Keratinocyte (primary cell): ENCODE measurements around the gene FMO1. TPM values are rescaled to one million over a fixed set of nuclear protein-coding genes. Genes with fewer than 3 reads are reported as not detected.

Experiments
- DNase-seq: peaks from one replicate; pipeline ENCODE4 v3.0.0-alpha.2; 2011; ENCODE audit warnings: low read depth, missing footprints, low spot score
- FAIRE-seq: peaks from 2 replicates; lab custom pipeline; 2011; peaks lifted over from hg19 to GRCh38; lab: Jason Lieb, UNC
- H2AFZ ChIP-seq: 2 replicates; pipeline ENCODE4 v1.6.0; 2012; ENCODE audit warnings: low read length, control low read depth, inconsistent platforms; ENCODE audit not compliant: control insufficient read depth
- H3K27ac ChIP-seq: 2 replicates; pipeline ENCODE4 v1.5.1; 2011; ENCODE audit warnings: low read length; ENCODE audit not compliant: control insufficient read depth, insufficient read depth
- H3K27me3 ChIP-seq: 3 replicates; pipeline ENCODE4 v1.6.0; 2011; ENCODE audit warnings: low read length; ENCODE audit not compliant: control insufficient read depth, insufficient read depth; ENCODE audit errors: extremely low read depth
- H3K36me3 ChIP-seq, 2 experiments: 2 replicates in 1 of 2; 3 replicates in 1 of 2; pipeline ENCODE4 v1.5.1; 2011; ENCODE audit warnings: low read length in 2 of 2, mild to moderate bottlenecking in 1 of 2; ENCODE audit not compliant: control insufficient read depth in 2 of 2, insufficient read depth in 2 of 2; ENCODE audit errors: extremely low read depth in 1 of 2
- H3K4me1 ChIP-seq: 3 replicates; pipeline ENCODE4 v1.5.1; 2011; ENCODE audit warnings: low read length; ENCODE audit not compliant: control insufficient read depth, insufficient read depth; ENCODE audit errors: extremely low read depth
- H3K4me2 ChIP-seq: 3 replicates; pipeline ENCODE4 v1.6.0; 2011; ENCODE audit warnings: low read depth, low read length; ENCODE audit not compliant: control insufficient read depth, insufficient read depth; ENCODE audit errors: extremely low read depth
- H3K4me3 ChIP-seq, 3 experiments: fragments of 200-600 bp in 1 of 3; sonication (generic) in 1 of 3; 2 replicates in 2 of 3; 3 replicates in 1 of 3; pipeline ENCODE4 v1.5.1; 2011 to 2016; ENCODE audit warnings: low read length in 3 of 3, mild to moderate bottlenecking in 3 of 3, control low read depth in 2 of 3, inconsistent platforms in 1 of 3, low read depth in 1 of 3, mixed read lengths in 1 of 3, mixed run types in 1 of 3, moderate library complexity in 1 of 3; ENCODE audit not compliant: control insufficient read depth in 2 of 3, insufficient read depth in 2 of 3; ENCODE audit errors: extremely low read depth in 1 of 3
- H3K79me2 ChIP-seq: 2 replicates; pipeline ENCODE4 v1.6.0; 2012; ENCODE audit warnings: low read length; ENCODE audit not compliant: control insufficient read depth, insufficient read depth
- H3K9ac ChIP-seq: 3 replicates; pipeline ENCODE4 v1.6.0; 2011; ENCODE audit warnings: low read length; ENCODE audit not compliant: control insufficient read depth, insufficient read depth; ENCODE audit errors: extremely low read depth
- H3K9me1 ChIP-seq: 3 replicates; pipeline ENCODE4 v1.6.0; 2011; ENCODE audit warnings: low read length; ENCODE audit not compliant: control insufficient read depth, insufficient read depth; ENCODE audit errors: extremely low read depth
- H3K9me3 ChIP-seq: 2 replicates; pipeline ENCODE4 v1.5.1; 2012; ENCODE audit warnings: low read depth, low read length; ENCODE audit not compliant: control insufficient read depth
- H4K20me1 ChIP-seq: 3 replicates; pipeline ENCODE4 v1.6.0; 2011; ENCODE audit warnings: low read length; ENCODE audit not compliant: control insufficient read depth, insufficient read depth; ENCODE audit errors: extremely low read depth
- CTCF ChIP-seq, 3 experiments: IDR thresholded peaks in 1 of 3; conservative IDR thresholded peaks in 1 of 3; optimal IDR thresholded peaks in 1 of 3; 2 replicates in 2 of 3; 3 replicates in 1 of 3; pipeline versions ENCODE3 to v1.5.1; 2011; ENCODE audit warnings: low read length in 3 of 3, mild to moderate bottlenecking in 3 of 3, moderate library complexity in 2 of 3, control low read depth in 1 of 3, inconsistent platforms in 1 of 3; ENCODE audit not compliant: insufficient read depth in 2 of 3; ENCODE audit errors: extremely low read depth in 1 of 3
- EZH2 ChIP-seq: IDR thresholded peaks from one replicate; pipeline ENCODE4 v1.6.1; 2012; ENCODE audit warnings: inconsistent platforms, mild to moderate bottlenecking, low read length, moderate library complexity
- dilution Hi-C: fragments of 300-500 bp; cut with MboI; formaldehyde crosslinking; loops from one replicate; pipeline ENCODE4 v1.7.0; 2020; ENCODE audit warnings: low sequenced_read_pairs; ENCODE audit not compliant: extremely low pct_ligation_motif_present
- polyA minus RNA-seq, 3 experiments: library from RNA; depleted of rRNA, polyadenylated mRNA; stranded (reverse); fragments of >200 nt; gene quantifications; 1 replicate in 1 of 3; 2 replicates in 1 of 3; 3 replicates in 1 of 3; pipeline ENCODE4 v1.2.3, GENCODE V29; 2011
- polyA plus RNA-seq, 5 experiments: library from polyadenylated mRNA; depleted of rRNA in 3 of 5; stranded (reverse) in 3 of 5; stranded (forward) in 1 of 5; unstranded in 1 of 5; fragments of >200 nt; gene quantifications; 1 replicate in 1 of 5; 2 replicates in 3 of 5; 3 replicates in 1 of 5; pipeline versions ENCODE4 v1.2.1 to v1.2.3, GENCODE V29; 2011 to 2012; ENCODE audit warnings: missing spikeins in 2 of 5, low read depth in 1 of 5, low replicate concordance in 1 of 5

Gene FMO1
- polyA plus RNA-seq (0.07 to 0.17 TPM in 2 of 3 replicates, not detected in the other), polyA minus RNA-seq (0.93 to 1.3 TPM in 2 of 3 replicates, not detected in the other)
- polyA plus RNA-seq (2011; ENCODE audit: low read depth), result not detected
- 0.04 TPM in 1 of 2 replicates, not detected in the other for polyA plus RNA-seq (2011; cell fraction: cytosol; rRNA removed)
- polyA plus RNA-seq (2011; cell fraction: nucleus; rRNA removed), result not detected in 2 replicates
- polyA plus RNA-seq (2012; ENCODE audit: low replicate concordance), result 0.30 TPM in 1 of 2 replicates, not detected in the other
- not detected for polyA minus RNA-seq (2011; cell fraction: cytosol; rRNA and poly(A)+ RNA removed)
- not detected in 2 replicates for polyA minus RNA-seq (2011; cell fraction: nucleus; rRNA and poly(A)+ RNA removed)

- dilution Hi-C loops, result no loop called here
- peaks cover 12% of the 10 kb centered on the region for H3K4me1 ChIP-seq
- H4K20me1 ChIP-seq, result no peaks in the 10 kb centered on the region
- H3K36me3 ChIP-seq, result no peaks in the 10 kb centered on the region
- DNase-seq, result no peak
- no peaks in the 10 kb centered on the region for H3K9me3 ChIP-seq
- H3K27ac ChIP-seq, result no peak within 1 kb of the TSS
- no peak for FAIRE-seq
- H3K4me3 ChIP-seq, result no peak within 1 kb of the TSS
- H3K9me1 ChIP-seq, result no peaks in the 10 kb centered on the region
- no peaks in the 10 kb centered on the region for H3K79me2 ChIP-seq
- H3K4me2 ChIP-seq, result no peak within 1 kb of the TSS
- TF ChIP-seq EZH2 (no peak), CTCF (optimal IDR thresholded peaks at IDR 0.05 in 1 of 3, IDR thresholded peaks at IDR 0.05 in 1 of 3, conservative IDR thresholded peaks at IDR 0.05 in 1 of 3; ENCODE audit: extremely low read depth in 1 of 3, insufficient read depth in 2 of 3, low read length in 3 of 3) (no peak)
- no peak within 1 kb of the TSS for H2AFZ ChIP-seq
- H3K9ac ChIP-seq, result no peak within 1 kb of the TSS
- H3K27me3 ChIP-seq, result no peaks in the 10 kb centered on the region
Measured at GRCh38 chr1:171248302-171248701, at the start of gene FMO1. Gene FMO1, plus strand, starts transcription at chr1:171248494. Its CDS starts 9,594 bp downstream, at chr1:171258088.

GRCh38 chr1:171204296-171204695 is 44.0 kb upstream of the FMO1 start:
- no peaks in the 10 kb centered on the region for H3K27me3 ChIP-seq

More at GRCh38 chr1:171204296-171204695, 44.0 kb upstream of the FMO1 start:
- DNase-seq (no peak), FAIRE-seq (no peak)
- Histone ChIP-seq H3K9me1 (no peaks in the 10 kb centered on the region), H3K4me1 (no peaks in the 10 kb centered on the region), H3K27ac (no peak overlapping the region), H3K9me3 (no peaks in the 10 kb centered on the region), H3K4me3 (no peak overlapping the region), H3K79me2 (no peaks in the 10 kb centered on the region), H3K36me3 (no peaks in the 10 kb centered on the region), H4K20me1 (no peaks in the 10 kb centered on the region), H3K9ac (no peak overlapping the region), H2AFZ (no peak overlapping the region), H3K4me2 (no peak overlapping the region)
- dilution Hi-C loops, result no loop called here
- TF ChIP-seq CTCF (optimal IDR thresholded peaks at IDR 0.05 in 1 of 3, IDR thresholded peaks at IDR 0.05 in 1 of 3, conservative IDR thresholded peaks at IDR 0.05 in 1 of 3; ENCODE audit: extremely low read depth in 1 of 3, insufficient read depth in 2 of 3, low read length in 3 of 3) (no peak), EZH2 (no peak)
